WTC11 (cell line): ENCODE data around the gene CTSO. TPM values are rescaled to one million over a fixed set of nuclear protein-coding genes. Genes with fewer than 3 reads are reported as not detected.
A peak's percentile ranks its signal among the peaks of the same experiment; 100 is the strongest.

Source experiments
- ATAC-seq: fragments of 200-7000 bp; cut with Tn5 transposase; 2 replicates; pipeline ENCODE4 v1.10.0; 2021; ENCODE audit warnings: mild to moderate bottlenecking, moderate library complexity
- CTCF ChIA-PET: fragments of 300-600 bp; sonication (Branson Sonifier 250); formaldehyde crosslinking; loops from one replicate; lab custom pipeline; 2021; ENCODE audit warnings: antibody characterized with exemption; lab: Charles Lee
- POLR2A ChIA-PET: fragments of 350-600 bp; sonication (Branson Sonifier 250); formaldehyde crosslinking; loops from one replicate; lab custom pipeline; 2021; ENCODE audit warnings: antibody characterized with exemption; lab: Charles Lee
- DNase-seq: peaks from one replicate; pipeline ENCODE4 v3.0.0; 2021; ENCODE audit warnings: low spot score
- H3K27ac Mint-ChIP-seq: 2 replicates; pipeline ENCODE4 v1.8.0; 2021; ENCODE audit warnings: mixed read lengths
- H3K27me3 Mint-ChIP-seq: 2 replicates; pipeline ENCODE4 v1.8.0; 2021; ENCODE audit warnings: low read depth, mild to moderate bottlenecking, moderate library complexity, mixed read lengths
- H3K36me3 Mint-ChIP-seq: 2 replicates; pipeline ENCODE4 v1.8.0; 2021; ENCODE audit warnings: mixed read lengths
- H3K4me1 Mint-ChIP-seq: 2 replicates; pipeline ENCODE4 v1.8.0; 2022; ENCODE audit warnings: mixed read lengths
- H3K4me3 Mint-ChIP-seq: 2 replicates; pipeline ENCODE4 v1.8.0; 2021; ENCODE audit warnings: mild to moderate bottlenecking, moderate library complexity, mixed read lengths
- H3K9me3 Mint-ChIP-seq: 2 replicates; pipeline ENCODE4 v1.8.0; 2021; ENCODE audit warnings: mixed read lengths
- ATF2 ChIP-seq: sonication (generic); formaldehyde crosslinking; IDR thresholded peaks from 2 replicates; pipeline ENCODE4 v1.8.1; 2022; ENCODE audit warnings: low read depth, missing genetic modification reagents, borderline replicate concordance
- CBFB ChIP-seq: sonication (generic); formaldehyde crosslinking; IDR thresholded peaks from 2 replicates; pipeline ENCODE4 v1.8.1; 2022; ENCODE audit warnings: mild to moderate bottlenecking, low read depth, missing genetic modification reagents
- CDX4 ChIP-seq: fragments of 250-450 bp; sonication (Bioruptor Pico); IDR thresholded peaks from 2 replicates; pipeline ENCODE4 v1.9.0; 2021; ENCODE audit warnings: moderate library complexity, mild to moderate bottlenecking, inconsistent platforms, borderline replicate concordance
- E2F1 ChIP-seq: sonication (generic); formaldehyde crosslinking; IDR thresholded peaks from 2 replicates; pipeline ENCODE4 v1.8.0; 2022; ENCODE audit warnings: mild to moderate bottlenecking, missing genetic modification reagents
- ELF4 ChIP-seq: sonication (generic); formaldehyde crosslinking; IDR thresholded peaks from 2 replicates; pipeline ENCODE4 v1.8.1; 2022; ENCODE audit warnings: low read depth, mild to moderate bottlenecking, moderate library complexity, missing genetic modification reagents
- EMX1 ChIP-seq: fragments of 250-450 bp; sonication (Bioruptor Pico); IDR thresholded peaks from 2 replicates; pipeline ENCODE4 v1.8.0; 2021; ENCODE audit warnings: mild to moderate bottlenecking
- ESRRA ChIP-seq: sonication (generic); formaldehyde crosslinking; IDR thresholded peaks from 2 replicates; pipeline ENCODE4 v1.8.1; 2022; ENCODE audit warnings: mild to moderate bottlenecking, missing genetic modification reagents, borderline replicate concordance
- FOXK1 ChIP-seq: sonication (generic); formaldehyde crosslinking; IDR thresholded peaks from 2 replicates; pipeline ENCODE4 v1.8.0; 2022; ENCODE audit warnings: mild to moderate bottlenecking, moderate library complexity, missing genetic modification reagents
- HMGA2 ChIP-seq: fragments of 250-450 bp; sonication (Bioruptor Pico); IDR thresholded peaks from 2 replicates; pipeline ENCODE4 v1.4.0; 2021; ENCODE audit warnings: mild to moderate bottlenecking, moderate library complexity
- MAX ChIP-seq: sonication (generic); formaldehyde crosslinking; IDR thresholded peaks from 2 replicates; pipeline ENCODE4 v1.8.0; 2022; ENCODE audit warnings: mild to moderate bottlenecking, missing genetic modification reagents
- MYBL2 ChIP-seq: sonication (generic); formaldehyde crosslinking; IDR thresholded peaks from 2 replicates; pipeline ENCODE4 v1.8.1; 2023; ENCODE audit warnings: mild to moderate bottlenecking, moderate library complexity, missing genetic modification reagents
- NR3C1 ChIP-seq: sonication (generic); formaldehyde crosslinking; conservative IDR thresholded peaks from 2 replicates; pipeline ENCODE4 v1.8.1; 2023; ENCODE audit warnings: low read depth, mild to moderate bottlenecking, missing genetic modification reagents
- SMAD4 ChIP-seq: sonication (generic); formaldehyde crosslinking; IDR thresholded peaks from 2 replicates; pipeline ENCODE4 v1.8.0; 2022; ENCODE audit warnings: mild to moderate bottlenecking, missing genetic modification reagents
- SOX15 ChIP-seq: fragments of 250-450 bp; sonication (Bioruptor Pico); IDR thresholded peaks from 2 replicates; pipeline ENCODE4 v1.9.0; 2021; ENCODE audit warnings: mild to moderate bottlenecking
- USF2 ChIP-seq: sonication (generic); formaldehyde crosslinking; IDR thresholded peaks from 2 replicates; pipeline ENCODE4 v1.8.1; 2023; ENCODE audit warnings: mild to moderate bottlenecking, missing genetic modification reagents, moderate library complexity
- ZMAT4 ChIP-seq: fragments of 250-450 bp; sonication (Bioruptor Pico); IDR thresholded peaks from 2 replicates; pipeline ENCODE4 v1.9.0; 2021; ENCODE audit warnings: mild to moderate bottlenecking
- ZNF219 ChIP-seq: sonication (generic); formaldehyde crosslinking; IDR thresholded peaks from 2 replicates; pipeline ENCODE4 v1.8.0; 2023; ENCODE audit warnings: missing genetic modification reagents, mild to moderate bottlenecking, borderline replicate concordance
- ZNF232 ChIP-seq: sonication (generic); formaldehyde crosslinking; IDR thresholded peaks from 2 replicates; pipeline ENCODE4 v1.8.0; 2022; ENCODE audit warnings: mild to moderate bottlenecking, missing genetic modification reagents
- ZNF281 ChIP-seq: sonication (generic); formaldehyde crosslinking; IDR thresholded peaks from 2 replicates; pipeline ENCODE4 v1.8.0; 2023; ENCODE audit warnings: mild to moderate bottlenecking, missing genetic modification reagents
- ZNF396 ChIP-seq: fragments of 250-450 bp; sonication (Bioruptor Pico); IDR thresholded peaks from 2 replicates; pipeline ENCODE4 v1.8.0; 2021; ENCODE audit warnings: mild to moderate bottlenecking, moderate library complexity, borderline replicate concordance
- ZNF416 ChIP-seq: fragments of 250-450 bp; sonication (Bioruptor Pico); IDR thresholded peaks from 2 replicates; pipeline ENCODE4 v1.9.0; 2021; ENCODE audit warnings: mild to moderate bottlenecking, inconsistent platforms
- ZNF423 ChIP-seq: fragments of 250-450 bp; sonication (Bioruptor Pico); IDR thresholded peaks from 2 replicates; pipeline ENCODE4 v2.1.2; 2022; ENCODE audit warnings: mild to moderate bottlenecking, moderate library complexity
- total RNA-seq: library from RNA; stranded (reverse); gene quantifications from 3 replicates; pipeline ENCODE4 v1.2.3, GENCODE V29; 2021

Gene CTSO
- total RNA-seq, 1 experiment from 2014 or later: 1.2 TPM

GRCh38 chr4:155962767-155963166, 9.1 kb upstream of the CTSO start (continued):
- TF ChIP-seq E2F1: no peak
- no peak for TF ChIP-seq ELF4 (CRISPR knock-in tag)
- no peak for TF ChIP-seq ZNF232

GRCh38 chr4:155961575-155961974, 7.9 kb upstream of the CTSO start:
- ChIA-PET POLR2A (no interaction called here), CTCF (no interaction called here)
- DNase-seq: no peak
- TF ChIP-seq ZNF396 (CRISPR knock-in tag) (no peak), HMGA2 (CRISPR knock-in tag) (peak; percentile 97)
- H3K4me3 Mint-ChIP-seq: no peak overlapping the region
- H3K36me3 Mint-ChIP-seq: 0 out of 2 replicates have a peak, but pooled peaks cover 3% of the 10 kb centered on the region
- no peak for ATAC-seq
- H3K4me1 Mint-ChIP-seq: peaks cover 13% of the 10 kb centered on the region
- H3K9me3 Mint-ChIP-seq: peaks cover 8% of the 10 kb centered on the region
- H3K27me3 Mint-ChIP-seq: no peaks in the 10 kb centered on the region
- no peak overlapping the region for H3K27ac Mint-ChIP-seq

GRCh38 chr4:155960522-155960921, 6.9 kb upstream of the CTSO start:
- POLR2A ChIA-PET: no interaction called here
- Mint-ChIP-seq H3K27ac (no peak overlapping the region), H3K27me3 (no peaks in the 10 kb centered on the region; the same call in 1 of the 2 replicates), H3K36me3 (0 out of 2 replicates have a peak, but pooled peaks cover 3% of the 10 kb centered on the region)
- CTCF ChIA-PET: no interaction called here
- TF ChIP-seq FOXK1: no peak
- TF ChIP-seq HMGA2 (CRISPR knock-in tag): no peak
- TF ChIP-seq MAX (CRISPR knock-in tag): no peak
- TF ChIP-seq, all 79 proteins: peak for 0
- Mint-ChIP-seq H3K4me3 (no peak overlapping the region), H3K9me3 (peaks cover 9% of the 10 kb centered on the region), H3K4me1 (peaks cover 13% of the 10 kb centered on the region)
- no peak for ATAC-seq
- no peak for DNase-seq

- Mint-ChIP-seq H3K36me3 (0 out of 2 replicates have a peak, but pooled peaks cover 3% of the 10 kb centered on the region), H3K27me3 (peaks cover under 1% of the 10 kb centered on the region; the same call in 1 of the 2 replicates), H3K27ac (no peak overlapping the region), H3K4me1 (peaks cover 13% of the 10 kb centered on the region), H3K4me3 (no peak overlapping the region), H3K9me3 (peaks cover 9% of the 10 kb centered on the region)
- CTCF ChIA-PET: no interaction called here
- no peak for TF ChIP-seq ZNF423 (CRISPR knock-in tag)
- no peak for TF ChIP-seq ESRRA (CRISPR knock-in tag)
- no peak for TF ChIP-seq SOX15 (CRISPR knock-in tag)
- TF ChIP-seq CDX4: no peak
- no peak for TF ChIP-seq CBFB (CRISPR knock-in tag)
- no peak for TF ChIP-seq ELF4 (CRISPR knock-in tag)
- TF ChIP-seq ZMAT4 (CRISPR knock-in tag): no peak
- TF ChIP-seq SMAD4 (CRISPR knock-in tag): no peak
- POLR2A ChIA-PET: no interaction called here
- no peak for ATAC-seq
- no peak for DNase-seq
Measured at GRCh38 chr4:155959417-155959816, 5.8 kb upstream of the CTSO start.

- peaks cover 13% of the 10 kb centered on the region for H3K4me1 Mint-ChIP-seq
- H3K4me3 Mint-ChIP-seq: no peak overlapping the region
- H3K27ac Mint-ChIP-seq: no peak overlapping the region
- no peak for DNase-seq
- peaks cover 9% of the 10 kb centered on the region for H3K9me3 Mint-ChIP-seq
- CTCF ChIA-PET: no interaction called here
- peaks cover 7% of the 10 kb centered on the region for H3K27me3 Mint-ChIP-seq
- POLR2A ChIA-PET: no interaction called here
- ATAC-seq: no peak
- H3K36me3 Mint-ChIP-seq: 0 out of 2 replicates have a peak, but pooled peaks cover 3% of the 10 kb centered on the region
- TF ChIP-seq SMAD4 (CRISPR knock-in tag) (no peak), NR3C1 (CRISPR knock-in tag) (no peak), ZNF219 (CRISPR knock-in tag) (no peak), ZNF281 (CRISPR knock-in tag) (no peak), USF2 (CRISPR knock-in tag) (no peak), MYBL2 (CRISPR knock-in tag) (no peak), EMX1 (CRISPR knock-in tag) (no peak), ATF2 (CRISPR knock-in tag) (no peak), ZNF416 (no peak)
Measured at GRCh38 chr4:155956461-155956860, 2.8 kb upstream of the CTSO start.
